ENCODE results near the gene PIP5K1B.

The PIP5K1B gene

GRCh38 chr9:68927165-68927564 lies 222.1 kb downstream of the PIP5K1B start:
- H3K27ac ChIP-seq, result no peak overlapping the region
- no peak for TF ChIP-seq CTCF (conservative IDR thresholded peaks at IDR 0.05)

GRCh38 chr9:68931821-68932220 lies 226.8 kb downstream of the PIP5K1B start:
- TF ChIP-seq CTCF (conservative IDR thresholded peaks at IDR 0.05), result no peak
- H3K27ac ChIP-seq, result no peak overlapping the region

- peak overlapping the region; percentile 18; the same call in 1 of the 2 replicates for H3K27ac ChIP-seq
- no peak for TF ChIP-seq CTCF (conservative IDR thresholded peaks at IDR 0.05)
These were observed 227.4 kb downstream of the PIP5K1B start for GRCh38 chr9:68932458-68932857.

- H3K27ac ChIP-seq, result peak overlapping the region; percentile 18; the same call in 1 of the 2 replicates
- TF ChIP-seq CTCF (conservative IDR thresholded peaks at IDR 0.05), result no peak
These were observed 228.6 kb downstream of the PIP5K1B start for GRCh38 chr9:68933434-68934328.

GRCh38 chr9:68934329-68934644 lies 229.2 kb downstream of the PIP5K1B start:
- no peak for TF ChIP-seq CTCF (conservative IDR thresholded peaks at IDR 0.05)
- H3K27ac ChIP-seq, result no peak overlapping the region

GRCh38 chr9:68940573-68940972 lies 235.5 kb downstream of the PIP5K1B start:
- no peak overlapping the region for H3K27ac ChIP-seq
- no peak for TF ChIP-seq CTCF (conservative IDR thresholded peaks at IDR 0.05)

GRCh38 chr9:68941780-68942459 lies 236.9 kb downstream of the PIP5K1B start:
- TF ChIP-seq CTCF (conservative IDR thresholded peaks at IDR 0.05), result no peak
- H3K27ac ChIP-seq, result no peak overlapping the region
